ENCODE data around the gene NFATC2. TPM values are rescaled to one million over a fixed set of nuclear protein-coding genes. Genes with fewer than 3 reads are reported as not detected.

NFATC2 gene
- total RNA-seq, 1 experiment from 2014 or later: 5.0 TPM

DNA sequence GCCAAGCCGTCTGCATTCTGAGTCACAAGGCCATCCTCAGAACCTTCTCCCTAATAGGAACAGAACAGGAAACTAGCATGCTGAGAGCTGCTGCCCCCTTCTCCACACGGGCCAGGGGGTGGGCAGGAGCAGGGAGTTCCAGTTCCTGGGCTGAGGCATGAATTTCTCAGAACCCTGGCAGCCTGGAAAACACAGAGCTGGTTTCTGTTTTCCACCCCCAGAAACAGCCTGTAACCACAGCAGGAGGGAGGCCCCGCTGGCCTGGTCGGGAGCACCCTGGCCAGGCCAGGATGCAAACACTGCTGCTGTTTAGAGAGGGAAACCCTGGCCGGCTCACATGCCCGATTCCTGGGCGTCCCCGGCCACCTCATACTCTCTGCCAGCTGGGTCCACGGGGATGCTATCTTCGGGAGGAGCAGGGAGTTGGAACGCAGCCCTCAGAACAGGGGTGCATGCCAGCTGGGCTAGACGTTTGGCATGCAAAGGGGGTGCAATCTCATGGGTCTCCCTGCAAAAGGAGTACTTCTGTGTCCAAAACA, 130.1 kb downstream of the NFATC2 start:
- CTCF ChIA-PET: no interaction called here
- Histone ChIP-seq H4K20me1 (ENCODE audit: insufficient read depth) (no peaks in the 10 kb centered on the region), H3K36me3 (ENCODE audit: control insufficient read depth in 1 of 2, insufficient read depth in 2 of 2, low read length in 2 of 2) (no peaks in the 10 kb centered on the region), H3K27me3 (ENCODE audit: insufficient read depth, low read length) (no peaks in the 10 kb centered on the region), H3K27ac (ENCODE audit: low read depth, low read length) (no peak overlapping the region), H2AFZ (ENCODE audit: low read depth, low read length, poor library complexity, severe bottlenecking) (no peak overlapping the region), H3K9ac (ENCODE audit: low read length) (no peak overlapping the region), H3K4me2 (ENCODE audit: low read length) (no peak overlapping the region), H3K4me1 (ENCODE audit: control insufficient read depth in 1 of 2, insufficient read depth in 2 of 2, low read length in 2 of 2) (peaks cover 0 to 3% of the 10 kb centered on the region in 2 experiments; a peak in 1 of 4 replicates), H3K79me2 (ENCODE audit: insufficient read depth, low read length) (no peaks in the 10 kb centered on the region), H3K9me3 (ENCODE audit: control insufficient read depth in 1 of 2, insufficient read depth in 1 of 2, low read depth in 1 of 2, low read length in 2 of 2) (no peaks in the 10 kb centered on the region), H3K9me2 (ENCODE audit: insufficient read depth) (no peaks in the 10 kb centered on the region), H3K4me3 (replicated peaks in 1 of 2; ENCODE audit: low read depth in 1 of 2, low read length in 2 of 2) (no peak overlapping the region)
- ATAC-seq: no peak
- RAD21 ChIA-PET (ENCODE audit: low non-redundant PET in 1 of 2, low total read pairs in 2 of 2, uncharacterized antibody in 2 of 2, unreplicated experiment in 2 of 2): no interaction called here
- no peak for DNase-seq (ENCODE audit: low read depth, low spot score)
- intact Hi-C loops (cut with micrococcal nuclease): no loop called here
- no TSS peak for BruUV-seq (replicated peaks)
- TF ChIP-seq CBX3 (IDR thresholded peaks at IDR 0.05; ENCODE audit: low read depth): no peak
- no peak for TF ChIP-seq SIN3A (IDR thresholded peaks at IDR 0.05; ENCODE audit: low read depth)
- TF ChIP-seq SP1 (IDR thresholded peaks at IDR 0.05; ENCODE audit: low read depth): no peak
- no peak for TF ChIP-seq EZH2 (IDR thresholded peaks at IDR 0.05)
- TF ChIP-seq, protein P1, sequence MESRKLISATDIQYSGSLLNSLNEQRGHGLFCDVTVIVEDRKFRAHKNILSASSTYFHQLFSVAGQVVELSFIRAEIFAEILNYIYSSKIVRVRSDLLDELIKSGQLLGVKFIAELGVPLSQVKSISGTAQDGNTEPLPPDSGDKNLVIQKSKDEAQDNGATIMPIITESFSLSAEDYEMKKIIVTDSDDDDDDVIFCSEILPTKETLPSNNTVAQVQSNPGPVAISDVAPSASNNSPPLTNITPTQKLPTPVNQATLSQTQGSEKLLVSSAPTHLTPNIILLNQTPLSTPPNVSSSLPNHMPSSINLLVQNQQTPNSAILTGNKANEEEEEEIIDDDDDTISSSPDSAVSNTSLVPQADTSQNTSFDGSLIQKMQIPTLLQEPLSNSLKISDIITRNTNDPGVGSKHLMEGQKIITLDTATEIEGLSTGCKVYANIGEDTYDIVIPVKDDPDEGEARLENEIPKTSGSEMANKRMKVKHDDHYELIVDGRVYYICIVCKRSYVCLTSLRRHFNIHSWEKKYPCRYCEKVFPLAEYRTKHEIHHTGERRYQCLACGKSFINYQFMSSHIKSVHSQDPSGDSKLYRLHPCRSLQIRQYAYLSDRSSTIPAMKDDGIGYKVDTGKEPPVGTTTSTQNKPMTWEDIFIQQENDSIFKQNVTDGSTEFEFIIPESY (IDR thresholded peaks at IDR 0.05; ENCODE audit: extremely low read depth, insufficient replicate concordance, low read length): no peak
- no peak for TF ChIP-seq POLR2A (IDR thresholded peaks at IDR 0.05; ENCODE audit: borderline replicate concordance, extremely low read depth, insufficient read depth, insufficient read length)
- TF ChIP-seq TCF7L2 (IDR thresholded peaks at IDR 0.05; ENCODE audit: borderline replicate concordance, extremely low read depth, insufficient read depth, insufficient read length): no peak
- TF ChIP-seq CEBPB (IDR thresholded peaks at IDR 0.05; ENCODE audit: low read depth): no peak
- TF ChIP-seq, protein P2, sequence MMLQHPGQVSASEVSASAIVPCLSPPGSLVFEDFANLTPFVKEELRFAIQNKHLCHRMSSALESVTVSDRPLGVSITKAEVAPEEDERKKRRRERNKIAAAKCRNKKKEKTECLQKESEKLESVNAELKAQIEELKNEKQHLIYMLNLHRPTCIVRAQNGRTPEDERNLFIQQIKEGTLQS (IDR thresholded peaks at IDR 0.05): no peak
- POLR2A ChIA-PET: no interaction called here

All from HCT116 (cell line).